IPS-NIHi7 (cell line): Measurements from ENCODE around the gene KLHDC7B.
A peak's percentile ranks its signal among the peaks of the same experiment; 100 is the strongest.
"Not testable (repeated sequence)": the region's sequence is repeated elsewhere in the genome, so short reads cannot be mapped to it uniquely, and the experiment has no call there.

Experiments used
- DNase-seq: peaks from one replicate; pipeline ENCODE4 v3.0.0; 2012; ENCODE audit warnings: mixed read lengths; ENCODE audit errors: extremely low spot score

KLHDC7B gene

DNA sequence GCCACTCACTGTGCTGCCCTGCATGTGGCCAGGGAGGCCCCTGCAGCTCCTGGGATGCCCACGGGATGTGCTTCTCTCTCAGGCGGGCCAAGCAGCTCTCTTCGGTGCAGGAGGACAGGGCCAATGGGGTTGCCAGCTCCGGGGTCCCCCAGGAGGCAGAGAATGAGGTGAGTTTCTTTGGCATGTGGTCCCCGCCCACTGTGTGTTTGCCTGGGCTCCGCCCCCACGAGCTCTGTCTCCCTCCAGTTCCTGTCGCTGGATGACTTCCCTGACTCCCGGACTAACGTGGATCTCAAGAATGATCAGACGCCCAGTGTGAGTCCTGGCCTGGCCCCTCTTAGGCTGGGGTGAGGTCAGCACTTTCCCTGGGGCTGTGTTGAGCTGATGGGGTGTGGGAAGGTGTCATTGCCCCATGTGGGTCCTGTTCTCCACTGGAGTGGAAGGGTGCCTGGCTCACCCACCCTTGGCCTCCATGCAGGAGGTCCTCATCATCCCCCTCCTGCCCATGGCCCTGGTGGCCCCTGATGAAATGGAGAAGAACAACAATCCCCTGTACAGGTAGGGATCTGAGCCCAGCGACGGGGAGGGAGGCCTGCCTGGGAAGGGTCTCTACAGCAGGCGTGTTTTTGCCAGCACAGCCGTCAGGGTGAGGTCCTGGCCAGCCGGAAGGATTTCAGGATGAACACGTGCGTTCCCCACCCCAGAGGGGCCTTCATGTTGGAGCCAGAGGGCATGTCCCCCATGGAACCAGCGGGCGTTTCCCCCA, 28.0 kb upstream of the KLHDC7B start:
- DNase-seq = no peak

DNA sequence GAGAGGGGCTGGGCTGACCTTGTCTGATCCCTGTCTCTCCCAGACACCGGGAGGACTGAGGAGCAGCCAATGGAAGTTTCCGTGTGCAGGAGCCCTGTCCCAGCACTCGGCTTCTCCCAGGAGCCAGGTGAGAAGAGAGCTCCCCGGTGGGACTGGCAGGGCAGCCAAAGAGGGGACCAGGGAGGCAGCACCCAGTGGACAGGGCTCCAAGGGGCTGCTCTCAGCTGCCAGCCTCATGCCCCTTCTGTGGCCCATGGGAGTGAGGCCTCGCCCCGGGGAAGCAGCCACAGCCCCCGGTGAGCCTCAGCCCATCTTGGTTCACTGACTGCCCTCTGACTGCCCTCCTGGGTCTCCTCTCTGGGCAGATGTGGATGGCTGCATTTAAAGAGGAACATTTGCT, 27.1 kb upstream of the KLHDC7B start:
- DNase-seq = no peak

DNA sequence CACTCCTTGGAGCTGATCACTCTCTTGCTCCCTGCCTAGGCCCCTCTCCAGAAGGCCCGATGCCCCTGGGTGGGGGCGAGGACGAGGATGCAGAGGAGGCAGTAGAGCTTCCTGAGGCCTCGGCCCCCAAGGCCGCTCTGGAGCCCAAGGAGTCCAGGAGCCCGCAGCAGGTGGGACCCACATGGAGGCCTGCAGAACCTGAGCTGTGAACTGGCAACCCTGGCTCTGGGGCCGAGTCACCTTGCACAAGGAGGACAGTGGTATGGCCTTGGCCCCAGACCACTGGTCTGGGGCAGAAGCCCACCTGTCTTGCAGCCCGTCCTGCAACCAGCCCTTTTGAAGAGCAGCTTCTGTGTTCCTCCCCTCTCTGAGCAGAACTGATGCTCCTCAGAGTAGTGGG, 26.5 kb upstream of the KLHDC7B start:
- DNase-seq = no peak

DNA sequence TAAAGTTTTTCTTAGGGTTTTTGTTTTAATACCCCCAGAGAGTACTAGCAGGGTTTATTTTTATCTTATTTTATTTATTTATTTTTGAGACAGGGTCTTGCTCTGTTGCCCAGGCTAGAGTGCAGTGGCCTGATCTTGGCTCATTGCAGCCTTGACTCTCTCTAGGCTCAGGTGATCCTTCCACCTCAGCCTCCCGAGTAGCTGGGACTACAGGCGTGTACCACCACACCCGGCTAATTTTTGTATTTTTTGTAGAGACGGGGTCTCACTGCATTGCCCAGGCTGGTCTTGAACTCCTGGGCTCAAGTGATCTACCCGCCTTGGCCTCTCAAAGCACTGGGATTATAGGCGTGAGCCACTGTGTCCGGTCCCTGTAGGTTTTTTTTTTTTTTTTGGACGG, 25.5 kb upstream of the KLHDC7B start:
- not testable (repeated sequence) for DNase-seq

DNA sequence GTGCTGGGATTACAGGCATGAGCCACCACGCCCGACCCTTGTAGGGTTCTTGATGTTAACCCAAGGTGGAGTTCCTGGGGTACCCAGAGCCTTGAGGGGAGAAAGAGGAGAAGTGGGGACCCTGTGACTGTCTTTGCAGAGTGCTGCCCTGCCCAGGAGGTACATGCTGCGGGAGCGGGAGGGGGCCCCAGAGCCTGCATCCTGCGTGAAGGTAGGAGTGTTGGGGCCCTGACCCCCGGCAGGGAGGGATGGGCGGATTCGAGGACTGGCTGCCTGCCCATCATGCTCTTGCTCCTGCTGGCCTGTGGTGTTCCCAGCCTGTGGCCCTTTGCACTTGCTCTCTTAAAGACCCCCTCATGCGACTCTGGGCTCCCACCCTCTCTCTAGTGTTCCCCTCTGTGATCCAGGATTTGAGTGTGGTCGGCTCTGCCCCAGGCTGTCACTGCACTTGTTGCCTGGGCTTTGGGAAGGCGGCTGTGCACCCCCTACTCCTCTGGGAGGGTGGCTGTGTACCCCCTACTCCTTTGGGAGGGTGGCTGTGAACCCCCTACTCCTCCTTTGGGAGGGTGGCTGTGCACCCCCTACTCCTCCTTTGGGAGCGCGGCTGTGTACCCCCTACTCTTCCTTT, 24.8 kb upstream of the KLHDC7B start:
- DNase-seq = no peak

DNA sequence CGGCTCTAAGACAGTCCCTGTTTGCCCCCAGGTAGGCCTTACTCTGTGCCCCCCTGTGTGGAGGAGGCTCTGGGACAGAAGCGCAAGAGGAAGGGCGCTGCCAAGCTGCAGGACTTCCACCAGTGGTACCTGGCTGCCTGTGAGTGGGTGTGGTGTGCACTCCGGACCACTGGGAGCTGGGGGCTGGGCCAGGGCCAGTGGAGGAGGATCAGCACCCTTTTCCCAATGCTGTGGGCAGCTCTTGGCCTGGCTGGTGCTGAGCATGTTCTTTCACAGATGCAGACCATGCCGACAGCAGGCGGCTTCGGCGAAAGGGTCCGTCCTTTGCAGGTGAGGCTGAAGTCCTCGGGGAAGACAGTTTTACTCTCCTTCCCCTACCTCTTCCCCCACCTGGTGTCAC, 24.0 kb upstream of the KLHDC7B start:
- DNase-seq = no peak

DNA sequence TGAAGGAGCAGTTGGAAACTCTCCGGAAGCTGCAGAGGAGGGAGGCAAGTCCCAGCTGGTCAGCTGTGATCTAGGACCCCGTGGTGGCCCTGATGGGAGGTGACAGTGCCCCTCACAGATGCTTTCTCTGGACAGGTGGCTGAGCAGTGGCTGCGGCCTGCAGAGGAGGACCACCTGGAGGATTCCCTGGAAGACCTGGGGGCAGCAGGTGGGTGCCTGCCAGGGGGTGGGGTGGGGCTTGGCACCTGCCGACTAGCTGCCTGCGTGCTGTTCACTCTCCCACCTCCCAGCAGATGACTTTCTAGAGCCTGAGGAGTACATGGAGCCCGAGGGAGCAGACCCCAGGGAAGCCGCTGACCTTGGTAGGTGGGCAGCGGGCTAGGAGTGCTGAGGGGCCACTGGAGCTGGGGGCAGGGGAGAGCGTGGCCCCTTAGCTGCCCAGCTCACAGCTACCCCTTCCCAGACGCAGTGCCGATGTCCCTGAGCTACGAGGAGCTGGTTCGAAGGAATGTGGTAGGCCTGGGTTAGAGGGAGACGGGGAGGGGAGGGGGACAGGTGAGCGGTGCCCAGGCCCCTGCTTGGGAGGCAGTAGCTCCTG, 23.4 kb upstream of the KLHDC7B start:
- no peak for DNase-seq

DNA sequence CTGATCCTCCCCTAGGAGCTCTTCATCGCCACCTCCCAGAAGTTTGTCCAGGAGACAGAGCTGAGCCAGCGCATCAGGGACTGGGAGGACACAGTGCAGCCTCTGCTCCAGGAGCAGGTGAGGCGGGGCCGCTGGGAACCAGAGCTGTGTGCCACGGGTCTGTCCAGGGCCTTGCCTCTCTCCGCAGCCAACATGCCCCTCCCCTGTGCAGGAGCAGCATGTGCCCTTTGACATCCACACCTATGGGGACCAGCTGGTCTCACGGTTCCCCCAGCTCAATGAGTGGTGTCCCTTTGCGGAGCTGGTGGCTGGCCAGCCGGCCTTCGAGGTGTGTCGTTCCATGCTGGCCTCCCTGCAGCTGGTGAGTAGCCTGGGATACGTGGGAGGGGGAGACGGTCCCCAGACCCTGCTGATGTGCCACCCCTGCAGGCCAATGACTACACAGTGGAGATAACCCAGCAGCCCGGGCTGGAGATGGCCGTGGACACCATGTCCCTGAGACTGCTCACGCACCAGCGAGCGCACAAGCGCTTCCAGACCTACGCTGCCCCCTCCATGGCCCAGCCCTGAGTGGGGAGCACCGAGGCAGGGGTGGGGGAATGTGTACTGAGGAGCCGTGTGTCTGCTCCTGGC, 22.8 kb upstream of the KLHDC7B start:
- DNase-seq = no peak

DNA sequence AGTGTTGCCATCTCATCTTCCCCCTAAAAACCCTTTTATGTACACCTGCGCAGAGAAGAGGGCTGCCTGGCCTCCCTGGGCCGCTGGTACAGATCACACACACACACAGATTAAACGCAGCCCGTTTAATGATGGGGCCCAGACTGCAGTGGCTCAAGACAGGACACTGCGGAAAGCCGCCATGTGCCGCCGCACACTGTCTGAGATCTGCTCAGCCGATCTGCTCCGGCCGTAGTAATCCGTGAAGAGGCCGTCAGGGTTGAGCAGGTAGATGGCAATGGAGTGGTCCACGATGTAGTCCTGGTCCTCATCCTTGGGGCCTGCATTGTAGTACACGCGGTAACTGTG, 22.3 kb upstream of the KLHDC7B start:
- DNase-seq = no peak

DNA sequence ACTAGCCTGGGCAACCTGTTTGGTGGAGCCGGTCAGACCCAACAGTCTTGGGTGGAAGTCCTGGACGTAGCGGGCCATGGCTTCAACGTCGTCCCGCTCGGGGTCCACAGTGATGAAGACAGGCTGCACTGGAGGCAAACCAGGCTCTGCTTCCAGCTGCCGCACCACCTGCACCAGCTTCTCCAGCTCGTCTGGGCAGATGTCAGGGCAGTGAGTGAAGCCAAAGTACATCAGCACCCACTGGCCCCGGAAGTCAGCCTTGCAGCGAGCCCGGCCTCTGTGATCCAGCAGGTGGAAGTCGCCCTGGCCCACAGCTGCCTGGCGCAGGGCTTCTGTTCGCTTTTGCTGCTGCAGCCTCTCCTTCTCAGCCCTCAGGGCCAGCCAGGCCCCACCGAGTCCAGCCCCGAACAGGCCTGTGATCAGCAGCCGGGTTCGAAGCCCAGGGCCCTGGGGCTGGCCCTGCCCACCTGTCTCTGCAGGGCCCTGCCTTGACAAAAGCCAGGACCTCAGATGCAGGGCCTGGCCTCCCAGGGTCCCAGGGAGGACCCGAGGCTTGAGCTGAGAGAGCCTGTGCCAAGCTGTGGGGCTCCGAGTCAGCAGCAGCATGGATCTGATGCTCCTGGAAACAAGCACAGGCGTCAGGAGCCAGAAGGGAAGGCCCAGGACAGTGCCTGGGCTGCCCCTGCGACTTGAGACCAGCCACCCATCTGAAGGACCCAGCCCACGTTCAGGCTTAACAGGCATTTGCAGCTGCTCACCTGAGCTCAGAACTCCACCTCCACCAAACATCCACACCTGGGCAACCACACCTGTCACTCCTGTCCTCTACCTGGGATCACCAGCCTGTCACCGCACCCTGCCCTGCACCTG, 21.7 kb upstream of the KLHDC7B start:
- no peak for DNase-seq

DNA sequence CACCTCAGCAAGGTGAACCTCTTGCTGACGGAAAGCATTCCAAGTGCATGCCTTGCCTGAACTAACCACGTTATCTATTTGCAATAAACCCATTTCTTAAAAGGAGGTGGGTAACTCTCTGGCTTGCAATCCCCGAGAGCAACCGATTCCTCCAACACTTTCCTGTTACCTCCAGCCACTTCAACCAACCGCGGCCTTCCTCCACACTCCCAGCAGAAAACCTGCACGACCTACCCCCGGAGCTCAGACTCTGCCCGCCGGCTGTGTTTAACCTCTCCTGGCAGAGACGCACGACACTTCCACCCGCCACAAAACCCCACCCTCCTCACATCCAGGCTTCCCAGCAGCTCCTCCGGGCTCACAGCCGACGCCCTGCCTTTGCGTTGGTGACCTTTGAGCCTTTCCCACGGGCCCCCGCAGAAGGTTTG, 21.0 kb upstream of the KLHDC7B start:
- no peak for DNase-seq

DNA sequence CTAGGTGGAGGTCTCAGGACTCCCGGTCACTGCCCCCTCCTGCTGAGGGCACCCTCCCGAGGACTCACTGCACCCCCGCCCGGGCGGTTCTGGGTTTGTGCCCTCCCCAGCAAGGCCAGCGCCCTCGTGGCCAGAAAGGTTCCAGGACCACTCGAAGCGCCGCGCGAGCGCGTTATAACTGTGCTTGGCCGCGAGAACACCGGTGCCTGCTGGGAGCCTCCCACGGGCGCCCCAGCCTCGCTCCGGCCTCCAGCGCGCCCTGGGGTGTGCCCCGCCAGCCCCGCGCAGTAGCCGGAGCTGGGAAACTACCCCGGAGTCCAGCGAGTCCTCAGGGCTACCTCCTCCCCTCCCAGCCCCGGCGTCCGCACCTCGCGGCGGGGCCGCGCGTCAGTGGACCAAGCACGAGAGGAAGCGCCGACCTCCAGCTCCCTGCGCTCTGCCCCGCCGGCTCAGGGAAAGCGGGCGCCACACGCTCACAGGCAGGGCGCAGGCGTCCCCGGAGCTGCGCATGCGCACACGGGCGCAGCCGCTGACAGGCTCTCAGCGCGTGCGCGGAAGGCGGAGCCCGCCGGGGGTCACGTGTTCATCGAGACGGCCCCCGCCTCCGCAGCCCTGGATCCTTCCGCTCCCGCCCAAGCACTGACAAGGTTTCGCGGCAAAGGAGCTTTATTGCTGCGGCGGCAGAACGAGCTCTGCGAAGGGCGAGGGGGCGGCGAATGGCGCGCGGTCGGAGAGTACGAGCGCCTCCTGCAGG, 20.4 kb upstream of the KLHDC7B start, which contains the start of gene SCO2:
Gene SCO2, minus strand, starts transcription at position 495 of the 754 bp plus-strand sequence. CDS start 1,187 bp downstream, outside the sequence.
- DNase-seq = peak; percentile 99

DNA sequence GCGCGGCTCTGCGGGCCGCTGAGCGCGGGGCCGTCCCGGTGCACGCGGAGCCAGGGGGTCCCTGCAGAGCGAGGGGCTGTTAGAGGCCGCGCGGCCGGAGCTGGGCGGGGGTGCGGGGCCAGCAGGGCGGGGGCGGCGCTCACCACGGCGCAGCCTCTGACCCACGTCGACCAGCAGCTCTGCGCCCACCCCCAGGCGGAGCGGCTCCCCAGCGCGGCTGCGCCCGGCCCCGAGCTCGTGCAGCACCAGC, 19.9 kb upstream of the KLHDC7B start:
- DNase-seq = no peak

DNA sequence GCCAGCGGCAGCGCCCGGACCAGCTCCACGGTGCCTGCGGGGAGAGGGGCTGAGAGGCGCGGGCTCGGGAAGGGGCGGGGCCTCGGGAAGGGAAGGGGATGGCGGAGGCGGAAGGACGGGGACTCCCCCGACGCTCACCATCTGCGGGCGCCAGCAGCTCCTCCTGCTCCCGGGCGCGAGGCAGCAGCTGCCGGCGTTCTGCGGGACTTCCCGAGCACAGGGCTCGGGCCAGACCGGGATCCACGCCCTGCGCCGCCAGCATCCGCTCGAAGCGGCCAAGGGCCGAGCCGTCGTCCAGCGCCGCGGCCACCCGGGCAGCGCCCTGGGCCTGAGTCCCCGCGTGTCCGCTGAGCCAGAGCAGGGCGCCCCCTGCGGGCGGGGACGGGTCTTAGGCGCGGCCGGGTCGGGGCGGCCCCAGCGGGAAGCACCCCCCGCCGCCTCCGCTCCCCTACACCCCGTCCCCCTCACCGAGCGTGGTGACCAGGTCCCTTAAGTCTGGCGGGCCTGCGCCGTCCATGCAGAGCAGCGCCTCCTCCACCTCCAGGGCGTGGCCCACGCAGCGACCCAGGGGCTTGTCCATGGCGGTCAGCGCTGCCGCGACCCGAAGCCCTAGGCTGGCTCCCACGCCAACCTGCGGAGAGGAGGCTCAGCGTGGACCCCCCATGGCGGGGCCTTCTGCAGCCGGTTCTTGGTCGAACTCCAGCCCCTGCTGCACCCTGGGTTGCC, 19.4 kb upstream of the KLHDC7B start:
- DNase-seq = peak; percentile 78

DNA sequence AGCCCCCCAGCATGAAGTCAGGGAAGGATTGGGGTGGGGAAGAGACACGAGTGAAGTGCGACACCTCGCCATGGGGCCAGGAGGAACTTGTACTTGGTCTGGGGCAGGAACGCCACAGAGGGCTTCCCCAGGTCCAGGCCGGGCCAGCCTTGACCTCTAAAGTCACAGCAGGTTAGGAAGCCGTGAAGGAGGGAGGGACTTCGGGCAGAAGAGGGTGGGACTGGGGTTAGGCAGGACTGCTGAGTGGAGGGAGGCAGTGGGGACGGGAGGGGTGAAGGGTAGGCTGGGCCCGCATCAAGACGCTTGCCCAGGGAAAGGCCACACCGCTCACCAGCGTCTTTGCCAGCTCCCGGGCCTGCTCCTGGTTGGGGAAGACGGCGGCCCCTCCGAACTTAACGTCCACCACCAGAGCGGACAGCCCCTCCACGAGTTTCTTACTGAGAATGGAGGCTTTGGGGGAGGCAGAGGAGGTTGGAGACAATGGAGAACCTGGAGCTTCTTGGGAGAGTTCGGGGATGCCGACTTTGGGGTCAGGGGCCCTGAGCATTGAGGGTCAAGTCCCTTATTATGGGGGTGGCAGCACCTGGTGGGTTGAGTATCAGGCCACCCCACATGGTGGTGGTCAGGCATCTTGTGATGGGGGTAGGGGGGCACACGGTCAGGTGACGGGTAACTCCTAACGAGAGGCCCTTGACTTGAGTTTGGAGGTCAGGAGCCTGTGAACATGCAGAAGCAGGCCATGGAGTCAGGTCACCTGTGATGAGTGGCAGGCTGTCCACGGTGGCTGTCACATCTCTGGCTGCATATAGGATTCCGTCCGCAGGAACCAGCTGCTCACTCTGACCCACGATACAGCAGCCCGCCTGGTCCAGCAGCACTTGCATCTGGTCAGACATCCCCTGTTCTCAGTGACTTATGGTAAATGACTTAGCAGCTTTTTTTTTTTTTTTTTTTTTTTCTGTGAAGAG, 18.6 kb upstream of the KLHDC7B start:
- DNase-seq = peak; percentile 75

DNA sequence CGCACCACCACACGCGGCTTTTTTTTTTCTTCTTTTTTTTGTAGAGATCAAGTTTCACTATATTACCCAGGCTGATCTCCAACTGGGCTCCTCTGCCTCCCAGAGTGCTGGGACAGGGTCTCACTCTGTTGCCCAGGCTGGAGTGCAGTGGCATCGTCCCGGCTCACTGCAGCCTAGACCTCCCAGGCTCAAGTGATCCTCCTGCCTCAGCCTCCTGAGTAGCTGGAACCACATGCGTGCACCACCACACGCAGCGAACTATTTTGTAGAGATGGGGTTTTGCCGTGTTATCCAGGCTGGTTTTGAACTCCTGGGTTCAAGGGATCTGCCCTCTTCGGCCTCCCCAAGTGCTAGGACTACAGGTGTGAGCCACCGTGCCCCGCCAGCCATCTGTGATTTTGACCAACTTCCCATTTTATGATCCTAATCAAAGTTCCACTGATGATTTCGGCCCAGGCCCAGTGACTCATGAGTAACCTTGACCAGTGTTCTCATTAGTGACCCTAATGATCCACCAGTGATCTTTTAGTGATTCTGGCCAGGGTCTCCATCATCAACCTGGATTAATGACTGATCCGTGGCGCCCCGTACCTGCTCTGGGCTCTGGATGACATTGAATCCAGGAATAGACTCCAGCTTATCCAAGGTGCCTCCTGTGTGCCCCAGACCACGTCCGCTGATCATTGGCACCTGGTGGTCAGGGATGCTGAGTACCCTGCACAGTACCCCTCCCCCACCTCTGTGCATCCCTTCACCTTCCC, 17.6 kb upstream of the KLHDC7B start:
- no peak for DNase-seq

DNA sequence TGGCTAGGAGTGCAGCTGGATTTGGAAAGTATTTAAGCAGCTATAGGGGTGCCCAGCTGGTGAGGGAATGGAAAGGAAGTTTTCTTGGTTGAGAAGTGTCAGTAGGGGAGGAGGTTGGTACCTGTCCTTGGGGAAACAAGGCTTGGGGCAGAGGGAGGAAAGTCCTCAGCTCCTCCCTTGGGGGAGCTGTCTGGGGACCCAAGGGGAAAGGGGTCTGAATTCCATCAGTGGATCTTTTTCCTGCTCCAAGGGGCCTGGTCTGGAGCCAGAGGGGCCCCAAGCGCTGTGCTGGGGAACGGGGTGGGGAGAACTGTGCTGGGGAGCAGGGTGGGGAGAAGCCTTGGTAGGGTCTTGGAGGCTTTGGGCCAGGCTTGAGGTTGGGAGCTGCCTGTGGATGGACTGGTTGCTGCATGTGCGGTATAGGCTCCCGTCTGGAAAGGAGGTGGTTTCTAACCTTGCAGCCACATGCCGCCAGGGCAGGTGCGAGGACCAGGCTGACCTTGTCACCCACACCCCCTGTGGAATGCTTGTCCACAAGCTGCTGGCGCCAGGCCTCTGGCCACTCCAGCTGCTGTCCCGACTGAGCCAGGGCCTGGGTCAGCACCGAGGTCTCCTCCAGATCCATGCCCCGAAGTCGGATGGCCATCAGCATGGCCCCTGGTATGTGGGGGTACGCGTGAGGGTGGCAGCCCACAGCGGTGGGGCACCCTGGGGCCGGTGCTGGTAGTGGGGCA, 16.9 kb upstream of the KLHDC7B start:
- DNase-seq = no peak

DNA sequence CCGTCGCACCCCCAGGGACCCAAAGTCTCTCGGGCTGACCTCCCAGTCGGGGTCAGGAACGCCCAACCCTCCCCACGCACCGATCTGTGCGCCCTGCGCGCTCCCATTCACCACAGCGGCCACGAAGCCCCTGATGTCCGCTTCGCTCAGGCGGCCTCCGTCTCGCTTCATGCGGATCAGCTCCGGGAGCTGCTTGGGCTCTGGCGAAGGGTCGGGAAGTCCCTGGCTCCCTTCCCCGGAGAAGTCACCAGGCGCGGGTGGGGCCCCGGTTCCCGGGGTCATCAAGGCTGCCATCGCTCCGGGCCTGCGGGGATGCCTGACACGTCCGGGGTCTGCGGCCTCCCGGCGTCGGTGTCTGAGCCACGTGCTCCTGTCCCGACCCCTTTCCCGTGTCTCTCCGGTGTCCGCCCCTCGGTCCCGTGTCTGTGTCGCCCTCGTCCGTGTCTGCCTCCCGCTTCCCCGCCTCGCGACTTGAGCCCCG, 16.2 kb upstream of the KLHDC7B start:
- no peak for DNase-seq
